CD4-positive, alpha-beta T cell treated with Interleukin-6 for 4 hours (primary cell): ENCODE data around the gene RANBP6.
A peak's percentile ranks its signal among the peaks of the same experiment; 100 is the strongest.

ENCODE experiments used
- DNase-seq: peaks from one replicate; pipeline ENCODE4 v3.0.0-alpha.2; 2020; ENCODE audit warnings: mixed read lengths

The RANBP6 gene

DNA sequence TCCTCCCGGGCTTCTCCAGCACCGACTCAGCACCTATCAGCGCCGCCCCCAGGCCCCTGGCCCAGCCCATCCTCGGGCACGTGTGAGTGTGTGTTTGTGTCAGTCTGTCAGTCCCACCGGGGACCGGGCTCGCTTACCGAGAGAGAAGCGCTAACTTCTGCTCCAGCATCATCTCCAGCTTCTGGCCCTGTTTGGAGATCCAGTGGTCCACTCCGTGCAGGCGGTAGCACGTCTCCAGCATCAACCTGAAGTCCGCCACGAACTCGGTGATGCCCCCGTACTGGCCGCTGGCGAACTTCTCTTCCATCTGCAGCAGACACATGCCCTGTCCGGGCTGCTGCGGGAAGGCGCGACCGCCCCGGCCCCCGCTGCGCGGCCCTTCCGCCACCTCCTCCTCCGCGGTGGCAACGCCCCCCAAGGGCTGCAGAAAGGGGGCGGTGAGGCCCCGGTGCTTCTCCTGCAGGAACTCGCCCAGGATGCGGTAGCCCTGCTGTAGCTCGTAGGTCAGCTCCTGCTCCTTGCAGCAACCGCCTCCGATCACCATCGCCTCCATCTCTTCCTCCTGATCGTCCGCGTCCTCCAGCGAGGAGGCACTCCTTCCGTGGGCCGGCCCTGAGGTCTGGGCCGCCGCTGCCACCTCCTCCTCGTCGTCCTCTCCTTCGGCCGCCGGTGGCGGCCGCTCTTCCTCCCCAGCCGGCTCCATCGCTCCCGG, 8.2 kb downstream of the RANBP6 start:
- peak; percentile 98 for DNase-seq

DNA sequence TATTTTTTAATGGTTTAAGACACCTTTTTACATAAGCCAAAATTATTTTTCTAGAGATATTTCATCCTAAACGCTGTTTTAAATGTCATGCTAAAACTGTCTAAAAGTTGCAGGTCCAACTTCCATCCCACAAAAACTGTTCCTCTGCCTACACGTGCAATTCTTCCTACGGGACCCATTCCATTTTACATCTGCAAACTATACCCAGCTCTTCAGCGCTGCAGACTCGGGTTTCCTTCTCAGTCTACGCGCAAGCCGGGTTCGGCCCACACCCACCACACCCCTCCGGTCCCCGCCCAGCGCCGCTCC, 8.7 kb downstream of the RANBP6 start:
- DNase-seq = no peak

DNA sequence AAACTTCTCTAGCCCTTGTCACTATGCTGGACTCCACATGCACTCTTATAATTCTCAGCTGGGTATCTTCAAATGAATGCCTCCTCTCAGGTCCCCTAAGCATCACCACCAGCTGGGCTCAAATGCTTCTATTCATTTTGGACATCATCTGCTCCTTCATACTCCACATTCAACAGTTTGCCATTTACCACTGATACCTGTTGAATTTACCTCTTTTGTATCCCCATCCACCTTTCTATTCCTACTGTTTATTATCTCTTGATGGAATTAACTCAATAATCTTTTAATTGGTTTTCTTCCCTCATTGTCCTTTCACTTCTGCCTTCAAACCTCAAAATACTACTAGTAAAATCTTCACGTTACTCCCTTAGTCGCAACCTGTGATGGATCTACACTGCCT, 14.5 kb downstream of the RANBP6 start:
- DNase-seq = no peak

DNA sequence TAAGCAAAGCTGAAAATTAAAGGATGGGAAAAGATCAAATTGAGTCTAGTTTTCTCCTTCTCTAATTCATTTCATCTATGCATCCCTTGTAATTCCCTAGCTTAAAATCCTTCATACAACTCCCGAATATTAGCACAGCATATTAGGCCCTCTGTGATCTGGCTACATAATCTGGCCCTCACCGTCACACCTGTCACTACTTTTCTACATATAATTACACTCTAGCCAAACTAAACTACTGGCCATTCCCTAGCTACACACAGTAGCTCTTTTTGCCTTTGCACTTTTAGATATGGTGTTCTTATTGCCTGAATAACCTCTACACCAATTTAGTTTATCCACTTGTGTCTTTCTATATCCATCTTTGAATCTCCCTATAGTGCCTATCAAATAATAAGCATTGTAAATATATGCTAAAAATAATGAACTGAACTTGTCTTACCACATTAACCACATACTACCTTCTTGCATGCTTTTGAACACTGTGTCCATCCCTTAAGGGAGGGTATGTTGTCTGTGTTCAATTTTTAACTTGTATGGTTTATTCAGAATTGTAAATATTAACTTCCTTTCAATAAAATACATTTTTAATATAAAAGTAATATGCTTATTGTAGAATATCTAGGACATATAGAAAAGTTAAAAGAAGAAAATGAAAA, 15.9 kb downstream of the RANBP6 start:
- no peak for DNase-seq

DNA sequence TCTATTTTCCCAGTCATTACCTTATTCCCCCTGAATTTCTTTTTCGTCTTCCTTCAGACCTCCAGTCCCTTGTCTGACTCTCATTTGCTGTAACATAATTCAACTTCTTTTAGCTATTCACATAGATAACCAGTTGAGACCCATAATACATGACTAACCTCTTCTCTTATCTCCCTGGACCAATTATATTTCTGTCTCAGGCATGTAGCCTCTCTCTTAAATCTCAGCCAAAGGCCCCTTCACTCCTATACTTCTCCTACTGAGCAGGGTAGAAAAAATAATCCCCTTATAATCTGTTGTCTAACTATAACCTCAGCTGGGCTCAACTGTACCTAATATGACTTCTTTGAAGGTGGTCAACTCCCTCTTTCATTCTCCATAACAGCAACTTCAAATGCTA, 20.9 kb downstream of the RANBP6 start:
- no peak for DNase-seq

DNA sequence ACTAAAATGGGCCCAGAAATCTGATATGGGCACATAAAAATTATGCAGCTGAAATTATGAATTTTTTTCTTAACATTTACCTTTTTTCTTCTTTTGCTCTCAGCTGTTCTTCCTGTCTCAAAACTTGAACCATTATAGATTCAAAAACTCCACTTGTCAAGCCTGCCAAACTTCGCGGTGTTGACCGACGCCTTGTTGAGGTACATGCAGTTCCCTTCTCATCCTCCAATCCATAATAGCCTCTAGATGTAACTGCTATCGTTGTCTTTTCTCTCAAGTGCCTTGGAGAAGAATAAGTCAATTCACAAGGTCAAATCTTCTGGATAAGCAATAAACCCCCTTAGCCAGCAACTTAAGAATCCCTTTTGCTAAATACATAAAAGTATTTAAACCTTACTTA, 27.2 kb downstream of the RANBP6 start:
- no peak for DNase-seq

DNA sequence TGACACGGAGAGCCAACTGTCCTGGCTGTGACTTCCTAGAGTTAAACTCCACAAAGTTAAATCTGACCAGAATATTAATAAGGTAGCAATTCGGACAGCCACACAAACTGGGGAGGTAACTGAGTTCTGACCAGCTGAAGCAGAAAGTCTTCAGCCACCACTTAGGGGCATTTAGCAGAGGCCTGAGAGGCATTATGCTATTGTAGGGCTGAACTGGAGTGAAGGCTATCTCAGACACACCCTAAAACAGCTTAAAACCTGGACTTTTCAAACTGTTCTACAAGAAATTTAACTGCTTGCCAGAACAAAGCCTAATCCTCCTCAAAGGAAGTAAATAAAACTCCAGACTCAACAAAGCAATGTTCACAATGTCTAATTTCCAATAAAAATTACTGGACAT, 32.4 kb downstream of the RANBP6 start:
- DNase-seq = no peak

DNA sequence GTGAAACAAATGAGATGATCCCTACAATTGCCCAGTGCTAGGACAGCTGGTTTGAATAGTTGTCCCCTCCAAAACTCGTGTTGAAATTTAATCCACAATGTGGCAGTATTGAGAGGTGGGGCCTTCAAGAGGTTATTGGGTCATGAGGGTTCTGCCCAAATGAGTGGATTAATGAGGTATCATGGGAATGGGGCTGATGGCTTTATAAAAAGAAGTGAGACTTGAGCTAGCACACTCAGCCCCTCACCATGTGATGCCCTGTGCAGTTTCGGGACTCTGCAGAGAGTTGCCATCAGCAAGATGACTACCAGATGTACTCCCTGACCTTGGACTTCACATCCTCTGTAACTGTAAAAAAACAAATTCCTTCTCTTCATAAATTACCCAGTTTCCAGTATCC, 33.1 kb downstream of the RANBP6 start:
- no peak for DNase-seq

DNA sequence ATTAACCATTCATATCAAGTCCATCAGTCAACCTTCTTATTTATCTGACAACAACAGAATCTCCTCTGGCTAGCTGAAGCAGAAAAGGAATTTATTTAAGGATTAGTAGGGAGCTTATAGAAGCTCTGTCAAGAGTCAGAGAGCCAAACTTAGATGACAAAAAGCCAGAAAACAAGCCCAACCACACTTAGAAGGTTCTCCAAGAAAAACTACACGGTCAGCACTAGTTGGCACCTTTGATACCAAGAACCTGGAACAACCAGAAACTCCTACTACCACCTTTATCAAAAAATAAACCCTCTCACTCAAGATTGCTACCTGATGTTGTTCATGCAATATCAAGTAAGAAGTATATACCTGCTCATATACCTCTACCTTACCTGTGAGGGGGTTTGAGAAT, 36.9 kb downstream of the RANBP6 start:
- DNase-seq = no peak

DNA sequence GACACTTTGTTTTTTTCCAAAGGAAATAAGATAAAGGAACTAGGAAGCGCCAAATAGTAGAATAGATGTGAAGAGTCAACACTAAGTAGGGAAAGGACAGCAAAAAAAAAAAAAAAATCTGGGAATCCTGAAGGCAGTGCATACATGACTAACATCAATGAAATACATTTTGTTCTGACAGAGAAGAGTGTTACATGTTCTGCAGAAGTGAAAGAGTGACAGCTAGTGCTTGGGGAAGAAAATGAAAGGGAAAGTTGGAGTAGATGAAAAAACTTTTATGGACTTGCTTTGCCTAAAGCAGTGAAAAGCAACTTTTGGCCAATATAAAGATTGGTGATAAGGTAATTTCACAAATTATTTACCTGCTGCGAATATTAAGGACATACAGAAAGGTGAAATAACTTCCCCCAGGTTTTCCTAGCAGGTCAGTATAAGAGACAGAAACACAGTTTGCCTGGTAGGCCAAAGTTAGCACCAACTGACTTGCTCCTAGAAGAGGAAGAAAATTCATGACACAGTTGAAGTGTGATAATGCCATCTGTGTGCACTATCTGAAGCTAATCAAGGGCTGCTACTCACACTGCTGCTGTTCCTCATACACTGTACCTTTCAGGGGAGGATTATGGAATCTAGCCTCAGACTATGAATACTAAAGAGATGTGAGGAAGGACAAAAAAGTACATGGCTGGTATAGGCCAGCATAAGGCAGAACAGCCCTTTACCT, 38.6 kb downstream of the RANBP6 start:
- no peak for DNase-seq

DNA sequence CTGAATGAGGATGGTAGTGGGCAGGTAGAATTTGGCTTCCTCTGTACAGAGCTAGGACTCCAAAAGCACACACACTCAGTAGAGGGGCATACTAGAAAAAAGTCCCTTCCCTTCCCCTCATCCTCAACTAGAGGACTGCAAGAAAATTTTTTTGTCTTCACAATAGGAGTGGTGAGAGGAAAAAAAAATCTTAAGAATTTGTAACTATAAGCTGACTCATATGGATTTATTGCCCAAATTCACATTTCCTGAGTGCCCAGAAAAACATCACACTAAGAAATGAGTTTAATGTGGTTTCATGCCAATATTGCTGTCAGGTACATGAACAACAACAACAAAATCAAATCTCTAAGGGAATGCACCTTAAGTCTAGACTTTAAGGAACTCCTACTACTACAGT, 43.7 kb downstream of the RANBP6 start:
- DNase-seq = no peak
